ENCODE results near the gene SDHD. TPM values are rescaled to one million over a fixed set of nuclear protein-coding genes. Genes with fewer than 3 reads are reported as not detected.

Gene SDHD
- total and polyA plus RNA-seq, 2 donors (not counting 1 experiment from before 2014, with no cell fraction given): 43.0 to 57.7 TPM

GRCh38 chr11:112050721-112051120, 36.0 kb upstream of the SDHD start:
- peak overlapping the region; percentile 42 for H3K4me3 Mint-ChIP-seq
- H4K20me1 ChIP-seq (ENCODE audit: control insufficient read depth, insufficient read depth, low read length, poor library complexity, severe bottlenecking): no peaks in the 10 kb centered on the region
- no peaks in the 10 kb centered on the region for H3K27me3 ChIP-seq (replicated peaks in 1 of 4; ENCODE audit: control extremely low read depth in 1 of 4, control insufficient read depth in 3 of 4, insufficient read depth in 4 of 4, low read length in 3 of 4)
- WGBS (ENCODE audit: insufficient coverage): no CpG with 5 or more reads among the region's 3 CpGs
- peaks cover 8 to 28% of the 10 kb centered on the region in 2 experiments for H3K36me3 ChIP-seq (replicated peaks in 1 of 2; ENCODE audit: control extremely low read depth in 1 of 2, control insufficient read depth in 1 of 2, extremely low read depth in 1 of 2, insufficient read depth in 2 of 2, low read length in 1 of 2)
- H3K9ac ChIP-seq (ENCODE audit: low read length): peak overlapping the region; percentile 5
- H3K9me3 ChIP-seq (ENCODE audit: control extremely low read depth in 1 of 3, control insufficient read depth in 2 of 3, insufficient read depth in 1 of 3, low read length in 2 of 3): no peaks in the 10 kb centered on the region
- peaks cover 48% of the 10 kb centered on the region for H3K4me1 Mint-ChIP-seq
- H3K4me2 ChIP-seq (replicated peaks; ENCODE audit: low read depth, low read length, poor library complexity, severe bottlenecking): peak overlapping the region; percentile 45
- ChIA-PET CTCF (interaction anchor here (0.7 kb wide), 1 partner anchor 14 kb away, joined by 3 read pairs; no protein-coding TSS in a partner anchor), POLR2A (no interaction called here)
- peaks cover 12% of the 10 kb centered on the region for H3K79me2 ChIP-seq (ENCODE audit: control insufficient read depth, insufficient read depth, low read length)
- peak overlapping the region; percentile 75 for H3K27ac Mint-ChIP-seq
- DNase-seq: peak; percentile 49
- intact Hi-C loops (cut with micrococcal nuclease): loop anchor here (2.0 kb wide), 1 partner anchor 24 kb away; the partner anchor contains the start of genes NKAPD1 and PIH1D2
- no peaks in the 10 kb centered on the region for H3K27me3 Mint-ChIP-seq
- peaks cover 39 to 40% of the 10 kb centered on the region in 2 donors for H3K4me1 ChIP-seq (ENCODE audit: control insufficient read depth in 2 of 2, insufficient read depth in 2 of 2, low read length in 2 of 2)
- no peak overlapping the region for H2AFZ ChIP-seq (ENCODE audit: insufficient read depth, low read depth, low read length, poor library complexity, severe bottlenecking)
- H3K27ac ChIP-seq (ENCODE audit: low read length in 2 of 2): peak overlapping the region; percentile 0 to 75
- TF ChIP-seq EZH2 (IDR thresholded peaks at IDR 0.05; ENCODE audit: borderline replicate concordance, insufficient read depth, low read depth, low read length, poor library complexity, severe bottlenecking) (no peak), CTCF (IDR thresholded peaks at IDR 0.05) (no peak)
- no peaks in the 10 kb centered on the region for H3K9me3 Mint-ChIP-seq (ENCODE audit: insufficient read depth)
- peak; percentile 51 for ATAC-seq (ENCODE audit: low read depth)
- peak overlapping the region in 1 of 5 experiments; percentile 16 for H3K4me3 ChIP-seq (ENCODE audit: control extremely low read depth in 1 of 5, extremely low read depth in 1 of 5, insufficient read depth in 1 of 5, low read depth in 2 of 5, low read length in 4 of 5)

- TF ChIP-seq CTCF (IDR thresholded peaks at IDR 0.05): no peak
- TF ChIP-seq EZH2 (IDR thresholded peaks at IDR 0.05; ENCODE audit: borderline replicate concordance, insufficient read depth, low read depth, low read length, poor library complexity, severe bottlenecking): no peak
- Histone ChIP-seq H4K20me1 (ENCODE audit: control insufficient read depth, insufficient read depth, low read length, poor library complexity, severe bottlenecking) (no peaks in the 10 kb centered on the region), H3K4me3 (ENCODE audit: control extremely low read depth in 1 of 5, extremely low read depth in 1 of 5, insufficient read depth in 1 of 5, low read depth in 2 of 5, low read length in 4 of 5) (no peak overlapping the region), H3K9ac (ENCODE audit: low read length) (no peak overlapping the region), H3K79me2 (ENCODE audit: control insufficient read depth, insufficient read depth, low read length) (peaks cover 12% of the 10 kb centered on the region), H3K27me3 (replicated peaks in 1 of 4; ENCODE audit: control extremely low read depth in 1 of 4, control insufficient read depth in 3 of 4, insufficient read depth in 4 of 4, low read length in 3 of 4) (no peaks in the 10 kb centered on the region), H2AFZ (ENCODE audit: insufficient read depth, low read depth, low read length, poor library complexity, severe bottlenecking) (no peak overlapping the region), H3K4me2 (replicated peaks; ENCODE audit: low read depth, low read length, poor library complexity, severe bottlenecking) (no peak overlapping the region), H3K27ac (ENCODE audit: low read length in 2 of 2) (peak overlapping the region; percentile 0 to 75), H3K4me1 (ENCODE audit: control insufficient read depth in 2 of 2, insufficient read depth in 2 of 2, low read length in 2 of 2) (peaks cover 39 to 40% of the 10 kb centered on the region in 2 donors), H3K36me3 (replicated peaks in 1 of 2; ENCODE audit: control extremely low read depth in 1 of 2, control insufficient read depth in 1 of 2, extremely low read depth in 1 of 2, insufficient read depth in 2 of 2, low read length in 1 of 2) (peaks cover 9 to 28% of the 10 kb centered on the region in 2 experiments), H3K9me3 (ENCODE audit: control extremely low read depth in 1 of 3, control insufficient read depth in 2 of 3, insufficient read depth in 1 of 3, low read length in 2 of 3) (no peaks in the 10 kb centered on the region)
- DNase-seq: no peak
- WGBS (ENCODE audit: insufficient coverage): no CpG with 5 or more reads among the region's 3 CpGs
- ATAC-seq (ENCODE audit: low read depth): no peak
- Mint-ChIP-seq H3K27me3 (no peaks in the 10 kb centered on the region), H3K4me1 (peaks cover 48% of the 10 kb centered on the region), H3K27ac (peak overlapping the region; percentile 70), H3K9me3 (ENCODE audit: insufficient read depth) (no peaks in the 10 kb centered on the region), H3K4me3 (no peak overlapping the region)
- intact Hi-C loops (cut with micrococcal nuclease): loop anchor here (2.0 kb wide), 1 partner anchor 23 kb away; the partner anchor contains the start of genes NKAPD1 and PIH1D2
- POLR2A ChIA-PET: no interaction called here
- CTCF ChIA-PET: no interaction called here
Measured at GRCh38 chr11:112051768-112052167, 34.9 kb upstream of the SDHD start.
